HG02642 (cell line): ENCODE results near the gene FILIP1L.

Experiments
- ATAC-seq: cut with Tn5 transposase; IDR thresholded peaks from one replicate; pipeline ENCODE4 v1.9.1; 2021; ENCODE audit warnings: mild to moderate bottlenecking; ENCODE audit not compliant: unreplicated experiment, poor library complexity

The FILIP1L gene

GRCh38 chr3:99984668-99985067, 129.6 kb downstream of the FILIP1L start:
- ATAC-seq: no peak

GRCh38 chr3:99984139-99984538, 130.2 kb downstream of the FILIP1L start:
- ATAC-seq: no peak

GRCh38 chr3:99982650-99983049, 131.7 kb downstream of the FILIP1L start:
- no peak for ATAC-seq

GRCh38 chr3:99981138-99981537, 133.2 kb downstream of the FILIP1L start:
- ATAC-seq: no peak

GRCh38 chr3:99980606-99981005, 133.7 kb downstream of the FILIP1L start:
- ATAC-seq: no peak

- no peak for ATAC-seq
Measured at GRCh38 chr3:99978221-99978620, 136.1 kb downstream of the FILIP1L start.

- ATAC-seq: no peak
Measured at GRCh38 chr3:99976584-99976983, 137.7 kb downstream of the FILIP1L start.

- ATAC-seq: no peak
Measured at GRCh38 chr3:99974989-99975388, 139.3 kb downstream of the FILIP1L start.

GRCh38 chr3:99972380-99973104, 141.8 kb downstream of the FILIP1L start:
- no peak for ATAC-seq

- no peak for ATAC-seq
Measured at GRCh38 chr3:99971761-99972160, 142.5 kb downstream of the FILIP1L start.

GRCh38 chr3:99970198-99970597, 144.1 kb downstream of the FILIP1L start:
- peak; percentile 95 for ATAC-seq

GRCh38 chr3:99969136-99969535, 145.2 kb downstream of the FILIP1L start:
- ATAC-seq: no peak

GRCh38 chr3:99967796-99968195, 146.5 kb downstream of the FILIP1L start:
- no peak for ATAC-seq

GRCh38 chr3:99966662-99967416, 147.5 kb downstream of the FILIP1L start:
- no peak for ATAC-seq

- no peak for ATAC-seq
Measured at GRCh38 chr3:99965681-99966408, 148.5 kb downstream of the FILIP1L start.

GRCh38 chr3:99965077-99965476, 149.2 kb downstream of the FILIP1L start:
- no peak for ATAC-seq

GRCh38 chr3:99962703-99963102, 151.6 kb downstream of the FILIP1L start:
- ATAC-seq: no peak

GRCh38 chr3:99961756-99962515, 152.4 kb downstream of the FILIP1L start:
- ATAC-seq: no peak

- ATAC-seq: no peak
Measured at GRCh38 chr3:99960941-99961340, 153.4 kb downstream of the FILIP1L start.

- no peak for ATAC-seq
Measured at GRCh38 chr3:99960123-99960878, 154.0 kb downstream of the FILIP1L start.
